NB4 (cell line): ENCODE measurements around the gene OR10G3.
"Not testable (repeated sequence)": the region's sequence is repeated elsewhere in the genome, so short reads cannot be mapped to it uniquely, and the experiment has no call there.

Experiments used
- DNase-seq: peaks from one replicate; pipeline ENCODE4 v3.0.0; 2010; ENCODE audit warnings: low read depth
- H3K4me3 ChIP-seq: one replicate; pipeline ENCODE4 v1.5.1; 2011; ENCODE audit warnings: mild to moderate bottlenecking, low read depth, low read length, moderate library complexity
- MYC ChIP-seq: IDR thresholded peaks from 2 replicates; pipeline ENCODE4 v1.6.1; 2011; ENCODE audit warnings: low read depth, low read length
- POLR2A ChIP-seq: IDR thresholded peaks from 2 replicates; pipeline ENCODE4 v1.6.1; 2011; ENCODE audit warnings: mild to moderate bottlenecking; ENCODE audit not compliant: insufficient read length; ENCODE audit errors: extremely low read depth
- TF ChIP-seq, protein P1 (sequence below): IDR thresholded peaks from one replicate; pipeline ENCODE4 v1.5.1; 2012; ENCODE audit warnings: low read depth, low read length
- TF ChIP-seq, protein P2 (sequence below): IDR thresholded peaks from 2 replicates; pipeline ENCODE4 v1.6.1; 2011; ENCODE audit warnings: low read depth, low read length

The OR10G3 gene

DNA sequence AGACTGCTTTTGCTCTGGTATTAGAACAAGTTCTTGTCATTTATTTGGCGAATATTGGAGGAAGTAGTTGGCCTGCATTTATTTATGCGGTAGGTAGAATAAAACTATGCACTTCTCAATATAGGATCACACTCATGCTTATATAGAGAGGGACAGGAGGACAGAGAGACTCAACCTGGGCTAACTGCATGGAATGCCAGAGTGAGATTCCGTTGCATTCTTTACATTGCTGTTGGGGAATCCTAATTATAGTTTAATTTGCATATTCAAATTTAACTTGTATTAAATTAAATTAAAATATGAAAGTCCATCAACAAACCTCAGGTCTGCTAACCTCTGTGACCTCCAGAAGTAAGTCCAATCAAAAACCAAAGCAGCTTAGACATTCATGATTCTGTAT lies 26.6 kb downstream of the OR10G3 start:
- no peak overlapping the region for H3K4me3 ChIP-seq
- TF ChIP-seq, protein P1, sequence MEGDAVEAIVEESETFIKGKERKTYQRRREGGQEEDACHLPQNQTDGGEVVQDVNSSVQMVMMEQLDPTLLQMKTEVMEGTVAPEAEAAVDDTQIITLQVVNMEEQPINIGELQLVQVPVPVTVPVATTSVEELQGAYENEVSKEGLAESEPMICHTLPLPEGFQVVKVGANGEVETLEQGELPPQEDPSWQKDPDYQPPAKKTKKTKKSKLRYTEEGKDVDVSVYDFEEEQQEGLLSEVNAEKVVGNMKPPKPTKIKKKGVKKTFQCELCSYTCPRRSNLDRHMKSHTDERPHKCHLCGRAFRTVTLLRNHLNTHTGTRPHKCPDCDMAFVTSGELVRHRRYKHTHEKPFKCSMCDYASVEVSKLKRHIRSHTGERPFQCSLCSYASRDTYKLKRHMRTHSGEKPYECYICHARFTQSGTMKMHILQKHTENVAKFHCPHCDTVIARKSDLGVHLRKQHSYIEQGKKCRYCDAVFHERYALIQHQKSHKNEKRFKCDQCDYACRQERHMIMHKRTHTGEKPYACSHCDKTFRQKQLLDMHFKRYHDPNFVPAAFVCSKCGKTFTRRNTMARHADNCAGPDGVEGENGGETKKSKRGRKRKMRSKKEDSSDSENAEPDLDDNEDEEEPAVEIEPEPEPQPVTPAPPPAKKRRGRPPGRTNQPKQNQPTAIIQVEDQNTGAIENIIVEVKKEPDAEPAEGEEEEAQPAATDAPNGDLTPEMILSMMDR, result no peak
- TF ChIP-seq, protein P2, sequence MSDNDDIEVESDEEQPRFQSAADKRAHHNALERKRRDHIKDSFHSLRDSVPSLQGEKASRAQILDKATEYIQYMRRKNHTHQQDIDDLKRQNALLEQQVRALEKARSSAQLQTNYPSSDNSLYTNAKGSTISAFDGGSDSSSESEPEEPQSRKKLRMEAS, result no peak
- no peak for TF ChIP-seq POLR2A
- no peak for TF ChIP-seq MYC
- no peak for DNase-seq

DNA sequence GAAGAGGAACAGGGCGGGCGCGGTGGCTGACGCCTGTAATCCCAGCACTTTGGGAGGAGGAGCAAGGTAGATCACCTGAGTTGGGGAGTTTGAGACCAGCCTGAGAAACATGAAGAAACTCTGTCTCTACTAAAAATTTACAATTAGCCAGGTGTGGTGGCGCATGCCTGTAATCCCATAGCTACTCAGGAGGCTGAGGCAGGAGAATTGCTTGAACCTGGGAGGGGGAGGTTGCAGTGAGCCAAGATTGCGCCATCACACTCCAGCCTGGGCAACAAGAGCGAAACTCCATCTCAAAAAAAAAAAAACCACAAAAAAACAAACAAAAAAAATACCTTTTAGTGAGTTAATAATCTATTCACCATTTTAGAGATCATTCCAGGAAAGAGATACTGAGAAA lies 35.3 kb downstream of the OR10G3 start:
- DNase-seq, H3K4me3 ChIP-seq: not testable (repeated sequence)

DNA sequence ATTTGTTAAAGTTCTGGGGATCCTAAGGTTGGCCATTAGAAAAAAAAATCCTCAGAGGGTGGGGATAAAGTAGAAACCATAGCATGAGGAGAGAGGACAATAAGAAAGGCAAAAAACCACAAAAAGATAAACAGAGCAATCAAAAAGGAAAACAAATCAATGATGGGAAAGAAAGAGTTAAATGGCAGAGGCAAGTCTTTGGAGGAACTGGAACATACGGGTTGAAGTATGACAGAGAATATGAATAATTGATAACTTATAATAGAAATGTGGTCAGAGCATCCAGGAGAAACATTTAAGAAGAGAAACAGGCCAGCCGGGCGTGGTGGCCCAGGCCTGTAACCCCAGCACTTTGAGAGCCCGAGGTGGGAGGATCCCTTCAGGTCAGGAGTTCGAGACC lies 35.9 kb downstream of the OR10G3 start:
- H3K4me3 ChIP-seq, result no peak overlapping the region
- TF ChIP-seq, protein P2, result no peak
- TF ChIP-seq, protein P1, result no peak
- TF ChIP-seq MYC (no peak), POLR2A (no peak)
- no peak for DNase-seq

DNA sequence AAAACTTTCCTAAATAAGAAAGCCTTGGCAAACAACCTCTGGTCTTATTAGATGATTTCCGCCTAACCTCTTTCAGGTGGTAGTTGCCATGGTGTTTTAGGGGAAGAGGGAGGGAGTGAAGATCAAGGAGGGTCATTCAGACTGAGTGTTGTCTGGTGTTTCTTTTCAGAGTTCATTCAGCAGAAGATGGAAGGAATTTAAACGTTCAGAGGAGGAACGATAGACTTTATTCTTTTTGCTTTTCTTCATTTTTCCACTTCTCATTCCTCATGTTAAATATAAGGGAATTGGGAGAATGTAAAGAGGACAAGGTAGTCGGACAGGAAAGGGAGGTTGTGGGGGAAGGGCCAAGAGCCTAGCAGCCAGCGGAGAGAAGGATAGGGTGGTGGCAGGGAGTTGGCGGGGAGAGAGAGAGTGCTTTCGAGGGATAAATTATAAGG lies 36.3 kb downstream of the OR10G3 start:
- TF ChIP-seq, protein P1, result no peak
- TF ChIP-seq, protein P2, result no peak
- TF ChIP-seq POLR2A (no peak), MYC (no peak)
- no peak for DNase-seq
- no peak overlapping the region for H3K4me3 ChIP-seq

DNA sequence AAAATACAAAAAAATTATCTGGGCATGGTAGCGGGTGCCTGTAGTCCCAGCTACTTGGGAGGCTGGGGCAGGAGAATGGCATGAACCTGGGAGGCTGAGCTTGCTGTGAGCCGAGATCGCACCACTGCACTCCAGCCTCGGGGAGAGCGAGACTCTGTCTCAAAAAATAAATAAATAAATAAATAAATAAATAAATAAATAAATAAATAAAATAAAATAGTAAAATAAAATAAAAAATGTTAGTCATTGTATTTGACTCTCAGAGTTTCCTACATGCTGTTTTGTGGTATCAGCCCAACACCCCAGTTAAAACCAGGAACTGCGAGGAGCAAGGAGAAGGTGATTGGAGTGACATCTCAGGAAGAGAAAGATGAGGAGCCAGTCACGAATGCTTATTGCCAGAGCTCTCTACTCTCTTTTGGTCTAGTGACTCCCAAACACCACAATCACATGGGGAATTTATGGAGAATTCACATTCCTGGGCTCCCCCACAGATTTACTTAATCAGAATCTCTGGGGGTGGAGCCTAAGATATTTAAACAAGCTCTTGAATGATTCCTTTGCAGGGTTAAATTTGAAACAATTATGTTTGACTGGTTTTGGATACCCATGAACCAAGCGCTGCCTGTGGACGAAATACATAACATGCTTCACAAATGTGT lies 38.3 kb downstream of the OR10G3 start:
- DNase-seq, result no peak
- TF ChIP-seq, protein P1, result no peak
- no peak for TF ChIP-seq POLR2A
- no peak for TF ChIP-seq MYC
- TF ChIP-seq, protein P2, result no peak
- H3K4me3 ChIP-seq, result no peak overlapping the region

DNA sequence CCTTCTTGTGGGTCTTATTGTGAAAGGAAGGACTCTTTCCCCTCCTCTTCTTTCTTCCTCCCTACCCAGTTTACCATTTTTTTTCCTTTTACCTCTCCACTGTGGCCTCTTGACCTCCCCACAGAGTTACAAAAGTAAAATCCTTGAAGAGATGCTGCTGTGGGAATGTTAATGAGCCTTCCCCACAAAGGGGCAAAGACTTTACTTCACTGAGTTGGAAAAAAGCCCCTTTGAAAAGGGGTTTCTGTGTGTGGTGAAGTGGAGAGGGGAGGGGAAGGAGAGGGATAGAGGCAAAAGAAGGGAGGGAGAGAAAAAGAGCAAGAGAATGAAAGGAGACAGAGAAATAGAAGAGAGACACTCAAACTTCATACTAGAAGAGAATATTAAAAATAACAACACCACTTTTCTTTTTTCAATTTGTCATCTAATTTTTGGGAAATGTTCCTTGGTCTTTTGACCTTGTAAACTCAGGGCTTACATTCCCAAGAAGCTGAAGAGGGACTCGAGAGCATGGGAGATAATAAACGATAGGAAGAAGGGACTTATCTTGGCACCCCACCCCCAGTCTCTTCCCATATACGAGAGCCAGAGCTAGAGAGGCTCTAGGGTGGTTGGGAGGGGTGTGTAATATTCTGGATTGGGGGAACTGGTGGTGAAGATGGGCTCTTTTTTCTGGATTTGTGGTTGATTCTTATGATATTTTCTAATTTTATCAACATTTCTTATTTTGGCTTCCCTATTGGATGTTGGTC lies 40.5 kb downstream of the OR10G3 start:
- H3K4me3 ChIP-seq, result no peak overlapping the region
- TF ChIP-seq, protein P1, result no peak
- TF ChIP-seq, protein P2, result no peak
- TF ChIP-seq MYC (no peak), POLR2A (no peak)

More for the DNA sequence above, 40.5 kb downstream of the OR10G3 start:
- DNase-seq, result no peak
